DOHH2 (cell line): ENCODE measurements around the gene SLC25A15.
A peak's percentile ranks its signal among the peaks of the same experiment; 100 is the strongest.

Experiments
- H3F3A ChIP-seq: fragments of 200-600 bp; sonication (generic), shearing (Covaris generic); 2 replicates; pipeline ENCODE4 v1.6.0; 2016; ENCODE audit warnings: antibody characterized with exemption, mild to moderate bottlenecking; ENCODE audit not compliant: control insufficient read depth, insufficient read depth
- H3K27ac ChIP-seq: fragments of 200-600 bp; sonication (generic); 2 replicates; pipeline ENCODE4 v1.5.1; 2014; ENCODE audit warnings: low read depth, mild to moderate bottlenecking, low read length, moderate library complexity
- H3K27me3 ChIP-seq: fragments of 200-600 bp; sonication (generic); 2 replicates; pipeline ENCODE4 v1.6.1; 2014; ENCODE audit warnings: mild to moderate bottlenecking, low read length, mixed read lengths; ENCODE audit not compliant: control insufficient read depth
- H3K36me3 ChIP-seq: fragments of 200-600 bp; sonication (generic); 2 replicates; pipeline ENCODE4 v1.6.1; 2014; ENCODE audit warnings: mild to moderate bottlenecking, low read length, moderate library complexity, mixed read lengths; ENCODE audit not compliant: control insufficient read depth
- H3K4me1 ChIP-seq: fragments of 200-600 bp; sonication (generic); 2 replicates; pipeline ENCODE4 v1.6.1; 2014; ENCODE audit warnings: mild to moderate bottlenecking, low read length, mixed read lengths; ENCODE audit not compliant: control insufficient read depth
- H3K4me2 ChIP-seq: fragments of 200-600 bp; sonication (generic); 2 replicates; pipeline ENCODE4 v1.6.0; 2014; ENCODE audit warnings: mild to moderate bottlenecking, low read length, moderate library complexity
- H3K4me3 ChIP-seq: fragments of 200-600 bp; sonication (generic); 2 replicates; pipeline ENCODE4 v1.5.1; 2014; ENCODE audit warnings: mild to moderate bottlenecking, low read length, mixed read lengths
- H3K79me2 ChIP-seq: fragments of 200-600 bp; sonication (generic); 2 replicates; pipeline ENCODE4 v1.6.1; 2014; ENCODE audit warnings: mild to moderate bottlenecking, low read length, mixed read lengths; ENCODE audit not compliant: control insufficient read depth
- H3K9me2 ChIP-seq: fragments of 200-600 bp; sonication (generic); replicated peaks from 2 replicates; pipeline ENCODE4 v1.6.1; 2014; ENCODE audit warnings: mild to moderate bottlenecking, low read length, mixed read lengths; ENCODE audit not compliant: control insufficient read depth
- H3K9me3 ChIP-seq: fragments of 200-600 bp; sonication (generic); 2 replicates; pipeline ENCODE4 v1.6.1; 2014; ENCODE audit warnings: antibody characterized with exemption, low read length, mixed read lengths; ENCODE audit not compliant: control insufficient read depth, insufficient read depth
- H4K20me1 ChIP-seq: fragments of 200-600 bp; sonication (generic); 2 replicates; pipeline ENCODE4 v1.6.0; 2014; ENCODE audit warnings: low read depth, mild to moderate bottlenecking, antibody characterized with exemption, low read length, moderate library complexity; ENCODE audit not compliant: control insufficient read depth, insufficient read depth
- CTCF ChIP-seq: fragments of 200-600 bp; sonication (generic); IDR thresholded peaks from one replicate; pipeline ENCODE4 v1.5.1; 2014; ENCODE audit warnings: antibody characterized with exemption, mild to moderate bottlenecking, low read depth, low read length; ENCODE audit not compliant: poor library complexity, severe bottlenecking
- EZH2phosphoT487 ChIP-seq: fragments of 200-600 bp; sonication (generic); IDR thresholded peaks from 2 replicates; pipeline ENCODE4 v1.6.1; 2017; ENCODE audit warnings: borderline replicate concordance, mild to moderate bottlenecking, antibody characterized with exemption, low read length, moderate library complexity, mixed read lengths

Gene SLC25A15

DNA sequence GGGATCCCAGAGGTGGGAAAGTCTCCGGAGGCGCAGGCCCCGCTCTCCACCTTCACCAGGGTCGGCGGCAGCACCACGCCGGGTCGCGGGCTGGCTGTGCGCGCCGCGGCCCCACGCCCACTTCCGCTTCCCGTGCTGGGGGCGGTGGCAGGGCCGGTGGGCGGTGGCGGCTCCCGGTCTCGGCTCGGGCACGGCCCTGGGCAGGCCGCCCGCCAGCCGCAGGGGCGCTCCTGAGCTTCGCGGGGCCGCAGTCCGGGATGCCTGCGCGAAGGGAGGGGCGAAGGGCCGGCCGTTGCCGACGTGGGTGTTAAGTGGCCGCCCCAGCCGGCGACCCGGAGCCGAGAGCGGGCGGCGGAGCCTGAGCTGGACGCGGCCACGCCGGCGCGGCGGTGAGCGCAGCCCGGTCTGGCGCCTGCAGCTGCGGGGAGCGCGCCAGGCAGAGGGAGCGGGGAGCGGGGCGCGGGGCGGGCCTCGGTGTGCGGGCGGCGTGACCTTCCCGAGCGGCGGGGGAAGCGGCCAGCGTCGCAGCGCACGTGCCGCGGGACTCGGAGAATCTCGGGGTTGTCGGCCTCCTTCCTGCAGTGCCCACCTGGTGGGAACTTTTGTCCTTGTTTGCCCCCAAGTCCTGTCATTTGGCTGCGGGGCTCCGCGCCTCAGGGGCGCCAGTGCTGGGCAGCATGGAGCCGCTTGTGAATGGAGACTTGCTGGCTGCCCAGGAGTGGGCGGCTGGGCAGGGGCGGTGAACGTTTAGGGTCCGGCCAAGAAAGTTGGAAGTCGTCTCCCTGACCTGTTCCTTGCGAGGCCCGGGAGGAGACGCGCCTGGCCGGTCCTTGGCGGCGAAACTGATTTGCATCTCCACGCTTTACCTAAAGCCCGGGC, at the start of gene SLC25A15:
Gene SLC25A15 (plus strand): TSS at position 337 of the 879 bp plus-strand sequence. CDS start 3,616 bp downstream, outside the sequence.
- no peaks in the 10 kb centered on the region for H3K27me3 ChIP-seq
- peak within 1 kb of the TSS; percentile 33 for H3K27ac ChIP-seq
- peak within 1 kb of the TSS; percentile 65 for H3K4me2 ChIP-seq
- H3F3A ChIP-seq = peaks cover 15% of the 10 kb centered on the region
- H3K9me3 ChIP-seq = no peaks in the 10 kb centered on the region
- TF ChIP-seq CTCF (no peak), EZH2phosphoT487 (no peak)
- peaks cover 31% of the 10 kb centered on the region for H3K4me1 ChIP-seq
- H3K9me2 ChIP-seq = no peaks in the 10 kb centered on the region
- H3K79me2 ChIP-seq = peaks cover 10% of the 10 kb centered on the region
- H4K20me1 ChIP-seq = no peaks in the 10 kb centered on the region
- H3K36me3 ChIP-seq = peaks cover 11% of the 10 kb centered on the region
- H3K4me3 ChIP-seq = peak within 1 kb of the TSS; percentile 76

- H3K4me2 ChIP-seq = no peak overlapping the region; the same call in 1 of the 2 replicates
- peaks cover 75% of the 10 kb centered on the region for H3K36me3 ChIP-seq
- peaks cover 14% of the 10 kb centered on the region for H3K4me1 ChIP-seq
- H3K4me3 ChIP-seq = no peak overlapping the region
- no peaks in the 10 kb centered on the region for H3K9me2 ChIP-seq
- H4K20me1 ChIP-seq = no peaks in the 10 kb centered on the region
- no peaks in the 10 kb centered on the region for H3K9me3 ChIP-seq
- no peak overlapping the region for H3K27ac ChIP-seq
- peaks cover 4% of the 10 kb centered on the region; the same call in 1 of the 2 replicates for H3K79me2 ChIP-seq
- peaks cover 15% of the 10 kb centered on the region for H3F3A ChIP-seq
- TF ChIP-seq EZH2phosphoT487 (no peak), CTCF (peak; percentile 19)
- no peaks in the 10 kb centered on the region for H3K27me3 ChIP-seq
Measured at GRCh38 chr13:40749327-40749726, 40.1 kb upstream of the SLC25A15 start.

DNA sequence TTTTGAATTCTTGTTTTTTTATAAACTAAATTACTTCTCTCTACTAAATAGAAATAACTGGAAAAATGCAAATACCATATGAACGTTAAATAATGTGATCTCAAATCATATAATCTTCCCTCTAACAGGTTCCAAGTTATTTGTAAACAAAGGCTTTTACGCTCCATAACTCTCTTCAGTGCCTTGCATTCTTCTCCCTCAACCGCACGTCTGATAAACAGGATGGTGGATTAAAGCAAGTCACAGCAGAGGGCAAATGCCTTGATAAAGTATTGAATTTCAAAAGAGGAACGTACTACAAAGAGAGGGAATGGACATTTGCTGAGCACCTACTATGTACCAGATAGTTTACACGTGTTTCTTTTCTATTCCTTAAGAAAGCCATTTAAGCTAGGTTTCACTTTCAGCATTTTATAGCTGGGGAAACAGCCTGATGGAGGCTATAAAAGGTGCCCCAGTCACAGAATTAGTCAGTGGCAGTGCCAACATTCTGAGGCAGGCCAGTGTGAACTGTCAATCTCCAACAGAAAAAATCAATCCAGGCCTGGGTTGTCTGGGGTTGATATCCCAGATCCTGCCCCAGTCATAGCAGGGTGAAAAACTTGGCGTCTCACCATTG, 34.2 kb upstream of the SLC25A15 start:
- Histone ChIP-seq H3K4me3 (peak overlapping the region; percentile 24; the same call in 1 of the 2 replicates), H4K20me1 (no peaks in the 10 kb centered on the region), H3K79me2 (peaks cover 26% of the 10 kb centered on the region), H3K4me1 (peaks cover 54% of the 10 kb centered on the region), H3K36me3 (peaks cover 71% of the 10 kb centered on the region), H3K4me2 (peak overlapping the region; percentile 45), H3K27me3 (no peaks in the 10 kb centered on the region), H3K9me3 (no peaks in the 10 kb centered on the region), H3K9me2 (no peaks in the 10 kb centered on the region), H3K27ac (peak overlapping the region; percentile 21; the same call in 1 of the 2 replicates), H3F3A (peaks cover 29% of the 10 kb centered on the region)
- no peak for TF ChIP-seq EZH2phosphoT487
- no peak for TF ChIP-seq CTCF
